HG03045 (cell line): ENCODE measurements around the gene HP1BP3.
"Not testable (repeated sequence)": the region's sequence is repeated elsewhere in the genome, so short reads cannot be mapped to it uniquely, and the experiment has no call there.

Experiments
- ATAC-seq: cut with Tn5 transposase; IDR thresholded peaks from one replicate; pipeline ENCODE4 v1.9.1; 2021; ENCODE audit warnings: mild to moderate bottlenecking, moderate library complexity; ENCODE audit not compliant: unreplicated experiment

HP1BP3 gene, protein sequence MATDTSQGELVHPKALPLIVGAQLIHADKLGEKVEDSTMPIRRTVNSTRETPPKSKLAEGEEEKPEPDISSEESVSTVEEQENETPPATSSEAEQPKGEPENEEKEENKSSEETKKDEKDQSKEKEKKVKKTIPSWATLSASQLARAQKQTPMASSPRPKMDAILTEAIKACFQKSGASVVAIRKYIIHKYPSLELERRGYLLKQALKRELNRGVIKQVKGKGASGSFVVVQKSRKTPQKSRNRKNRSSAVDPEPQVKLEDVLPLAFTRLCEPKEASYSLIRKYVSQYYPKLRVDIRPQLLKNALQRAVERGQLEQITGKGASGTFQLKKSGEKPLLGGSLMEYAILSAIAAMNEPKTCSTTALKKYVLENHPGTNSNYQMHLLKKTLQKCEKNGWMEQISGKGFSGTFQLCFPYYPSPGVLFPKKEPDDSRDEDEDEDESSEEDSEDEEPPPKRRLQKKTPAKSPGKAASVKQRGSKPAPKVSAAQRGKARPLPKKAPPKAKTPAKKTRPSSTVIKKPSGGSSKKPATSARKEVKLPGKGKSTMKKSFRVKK

DNA sequence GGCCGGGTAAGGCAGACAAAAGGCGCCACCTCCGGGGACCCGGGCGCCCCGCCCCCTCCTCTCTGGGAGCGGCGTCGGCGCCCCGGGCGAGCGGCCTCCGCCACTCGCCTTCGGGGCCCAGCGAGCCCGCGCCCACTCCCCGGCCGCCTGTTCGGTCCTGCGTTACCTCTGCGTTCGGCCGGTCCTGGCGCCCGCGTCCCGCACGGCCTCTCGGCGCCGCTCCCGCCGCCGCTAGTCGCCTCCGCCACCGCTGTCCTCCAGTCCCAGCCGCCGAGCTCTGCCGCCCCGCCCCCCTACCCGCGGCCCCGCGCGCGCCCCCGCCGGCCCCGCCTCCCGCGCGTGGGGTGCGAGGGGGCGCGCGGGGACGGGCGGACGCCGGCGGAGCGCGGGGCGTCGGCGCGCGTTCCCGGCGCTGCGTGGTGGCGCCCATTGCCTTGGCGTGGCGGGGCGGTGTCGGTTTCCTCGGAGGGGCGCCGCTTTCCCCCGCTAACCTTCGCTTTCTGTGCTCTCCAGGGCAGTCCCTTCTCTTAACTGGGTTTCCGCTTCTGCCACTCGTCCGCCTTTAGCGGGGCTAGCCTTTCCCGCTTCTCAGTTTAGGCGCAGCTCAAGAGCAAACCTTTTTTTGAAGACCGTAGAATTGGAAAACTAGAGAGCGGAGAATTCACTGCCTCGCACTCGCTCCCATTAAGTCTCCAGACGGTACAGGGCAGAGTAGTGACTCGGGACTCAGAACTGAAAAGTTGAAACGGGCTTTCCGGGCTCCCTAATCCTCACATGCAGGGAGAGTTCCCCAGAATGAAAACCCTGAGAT lies at the start of gene HP1BP3:
Gene HP1BP3 (minus strand): TSS at position 279 of the 811 bp plus-strand sequence. CDS start 6,867 bp downstream, outside the sequence.
- peak; percentile 47 for ATAC-seq

- no peak for ATAC-seq
These were observed 49.1 kb upstream of the HP1BP3 start for GRCh38 chr1:20836230-20836629.

GRCh38 chr1:20834780-20835179 lies 47.7 kb upstream of the HP1BP3 start:
- no peak for ATAC-seq

- ATAC-seq = no peak
These were observed 47.1 kb upstream of the HP1BP3 start for GRCh38 chr1:20834192-20834591.

- no peak for ATAC-seq
These were observed 43.3 kb upstream of the HP1BP3 start for GRCh38 chr1:20830378-20830777.

GRCh38 chr1:20829946-20830345 lies 42.8 kb upstream of the HP1BP3 start:
- ATAC-seq = no peak

DNA sequence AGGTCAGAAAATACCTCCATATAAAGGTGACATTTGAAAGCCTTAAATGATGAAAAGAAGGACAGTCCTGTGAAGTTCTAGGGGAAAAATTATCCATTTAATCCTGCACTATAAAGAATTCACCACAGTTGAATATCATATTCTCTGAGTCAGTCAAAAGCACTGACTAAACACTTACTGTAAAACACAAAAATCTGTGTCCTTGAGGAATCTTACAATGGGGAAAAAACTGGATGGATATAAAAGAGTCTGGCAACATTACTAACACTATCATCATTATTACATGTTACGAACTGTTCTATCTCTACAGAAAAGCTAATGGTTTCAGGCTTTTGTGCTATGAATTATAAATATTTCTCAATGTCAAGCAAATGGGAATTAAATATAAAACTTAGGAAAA lies 42.4 kb upstream of the HP1BP3 start:
- ATAC-seq = no peak

DNA sequence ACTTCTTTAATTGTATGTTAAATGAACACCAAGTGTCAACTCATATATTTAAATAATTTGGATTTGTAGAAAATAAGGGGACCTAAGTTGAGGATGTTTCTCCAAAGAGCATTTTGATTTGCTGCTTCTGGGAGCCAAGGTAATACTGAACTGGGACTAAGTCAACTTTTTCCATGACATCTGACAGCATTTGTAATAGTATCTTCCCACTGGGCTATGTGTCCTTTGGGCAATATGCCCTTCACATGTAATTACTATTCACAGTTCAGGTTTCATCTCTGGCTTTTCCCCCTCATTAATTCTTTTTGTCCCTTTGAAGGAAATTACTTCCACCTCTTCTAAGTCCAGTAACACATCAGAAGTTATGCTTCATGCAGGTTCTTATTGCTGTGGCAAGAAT lies 36.7 kb upstream of the HP1BP3 start:
- no peak for ATAC-seq

- no peak for ATAC-seq
These were observed 34.4 kb upstream of the HP1BP3 start for GRCh38 chr1:20821466-20821865.

DNA sequence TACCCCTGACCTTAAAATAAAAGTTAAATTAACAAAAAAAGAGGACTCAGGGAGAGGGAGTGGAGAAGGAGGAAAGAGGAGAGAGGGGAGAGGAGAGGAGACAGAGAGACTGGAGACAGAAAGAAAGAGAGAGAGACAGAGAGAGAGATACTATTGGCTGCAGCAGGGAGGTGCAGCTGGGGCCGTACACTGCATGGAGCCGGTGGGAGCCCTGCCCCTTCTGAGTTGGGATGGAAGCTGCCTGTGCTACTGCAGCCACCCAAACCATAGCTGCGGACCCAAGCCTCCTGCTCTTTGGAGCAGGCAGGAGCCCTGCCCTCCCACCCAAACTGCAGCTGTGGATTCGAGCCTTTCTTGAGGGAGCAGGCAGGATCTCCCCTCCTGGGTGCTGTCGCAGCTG lies 32.7 kb upstream of the HP1BP3 start:
- ATAC-seq = no peak

GRCh38 chr1:20814534-20814871 lies 27.4 kb upstream of the HP1BP3 start:
- no peak for ATAC-seq

- ATAC-seq = no peak
These were observed 24.8 kb upstream of the HP1BP3 start for GRCh38 chr1:20811916-20812315.

DNA sequence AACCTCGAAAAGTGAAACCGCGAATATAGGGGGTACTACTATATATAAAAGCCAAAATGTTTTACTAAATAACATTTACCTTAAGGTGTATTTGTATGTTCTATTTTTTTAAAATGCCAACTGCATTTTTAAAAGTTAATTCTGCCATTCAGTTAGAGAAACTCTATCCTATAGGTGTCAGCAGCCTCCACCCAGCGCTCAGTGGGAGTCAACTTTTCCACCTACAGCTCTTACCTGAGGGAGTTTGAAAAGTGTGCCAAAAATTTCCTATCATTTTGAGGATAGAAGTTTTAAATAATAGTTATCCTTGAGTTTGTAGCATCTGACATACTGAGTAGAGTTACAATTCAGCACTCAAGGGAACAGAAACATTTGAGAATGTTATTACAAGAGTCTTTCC lies 6.1 kb upstream of the HP1BP3 start:
- no peak for ATAC-seq

DNA sequence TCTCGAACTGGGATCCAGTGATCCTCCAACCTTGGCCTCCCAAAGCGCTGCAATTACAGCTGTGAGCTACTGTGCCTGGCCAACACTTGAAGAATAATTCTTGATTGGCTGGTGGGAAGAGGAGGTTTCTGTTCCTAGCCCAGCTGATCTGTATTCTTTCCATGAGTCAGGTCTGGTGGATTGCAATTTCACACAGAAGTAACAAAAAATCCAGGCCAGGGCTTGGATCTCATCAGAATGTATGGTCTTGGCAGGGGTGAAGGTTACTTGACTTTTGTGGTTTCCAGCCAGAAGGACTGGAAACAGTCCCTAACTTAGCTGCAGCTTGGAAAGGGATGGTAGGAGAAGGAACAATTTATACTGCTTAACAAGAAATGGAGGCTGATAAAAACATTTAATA lies 5.1 kb upstream of the HP1BP3 start:
- no peak for ATAC-seq

GRCh38 chr1:20790785-20791184 lies 3.7 kb upstream of the HP1BP3 start:
- ATAC-seq = no peak

DNA sequence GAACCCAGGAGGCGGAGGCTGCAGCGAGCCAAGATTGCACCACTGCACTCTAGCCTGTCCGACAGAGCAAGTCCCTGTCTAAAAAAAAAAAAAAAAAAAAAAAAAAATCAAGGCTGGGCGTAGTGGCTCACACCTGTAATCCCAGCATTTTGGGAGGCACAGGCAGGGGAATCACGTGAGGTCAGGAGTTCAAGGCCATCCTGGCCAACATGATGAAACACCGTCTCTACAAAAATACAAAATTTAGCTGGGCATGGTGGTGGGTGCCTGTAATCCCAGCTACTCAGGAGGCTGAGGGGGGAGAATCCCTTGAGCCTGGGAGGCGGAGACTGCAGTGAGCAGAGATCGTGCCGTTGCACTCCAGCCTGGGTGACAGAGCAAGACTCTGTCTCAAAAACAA lies 2.5 kb upstream of the HP1BP3 start:
- ATAC-seq = not testable (repeated sequence)

GRCh38 chr1:20787840-20788795 lies 1.0 kb upstream of the HP1BP3 start:
- no peak for ATAC-seq

- peak; percentile 84 for ATAC-seq
These were observed 666 bp downstream of the HP1BP3 start for GRCh38 chr1:20786253-20787028.

DNA sequence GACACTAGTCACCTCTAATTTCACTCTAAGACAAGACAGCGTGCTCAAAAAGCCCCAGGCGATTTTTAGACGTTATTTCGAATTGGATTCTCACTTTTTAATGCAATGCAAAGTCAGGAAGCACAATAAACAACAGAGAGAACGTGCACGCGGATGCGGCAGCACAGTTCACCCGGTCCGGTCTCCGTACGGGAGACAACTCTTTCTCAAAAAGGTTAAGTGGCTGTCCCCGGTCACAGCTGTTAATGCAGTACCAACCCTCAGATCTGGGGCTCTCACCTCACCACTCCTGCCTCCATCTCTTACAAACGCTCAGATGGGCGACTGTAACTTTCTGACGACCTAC lies 1.2 kb downstream of the HP1BP3 start:
- no peak for ATAC-seq

GRCh38 chr1:20775700-20776099 lies 11.4 kb downstream of the HP1BP3 start:
- no peak for ATAC-seq
